Measurements from ENCODE around the gene TENM3. TPM values are rescaled to one million over a fixed set of nuclear protein-coding genes. Genes with fewer than 3 reads are reported as not detected.

Gene TENM3
- total RNA-seq, 2 experiments from 2014 or later: not detected

GRCh38 chr4:182716192-182716591 is 473.0 kb downstream of the TENM3 start:
- Mint-ChIP-seq H3K36me3 (no peaks in the 10 kb centered on the region), H3K9me3 (ENCODE audit: low read depth) (no peaks in the 10 kb centered on the region), H3K27ac (no peak overlapping the region), H3K4me1 (no peaks in the 10 kb centered on the region), H3K4me3 (no peak overlapping the region), H3K27me3 (no peaks in the 10 kb centered on the region)
- no peak for DNase-seq
- no peak for ATAC-seq
- CTCF ChIA-PET: no interaction called here

GRCh38 chr4:182717788-182718583 is 474.8 kb downstream of the TENM3 start:
- no peaks in the 10 kb centered on the region for H3K36me3 Mint-ChIP-seq
- ATAC-seq (no peak), DNase-seq (no peak)
- no peaks in the 10 kb centered on the region for H3K9me3 Mint-ChIP-seq (ENCODE audit: low read depth)
- H3K27ac Mint-ChIP-seq: no peak overlapping the region
- CTCF ChIA-PET: no interaction called here
- no peaks in the 10 kb centered on the region for H3K27me3 Mint-ChIP-seq
- no peaks in the 10 kb centered on the region for H3K4me1 Mint-ChIP-seq
- H3K4me3 Mint-ChIP-seq: no peak overlapping the region

GRCh38 chr4:182724414-182724813 is 481.2 kb downstream of the TENM3 start:
- Mint-ChIP-seq H3K27me3 (peaks cover 2% of the 10 kb centered on the region), H3K27ac (no peak overlapping the region), H3K36me3 (no peaks in the 10 kb centered on the region), H3K4me3 (no peak overlapping the region), H3K4me1 (no peaks in the 10 kb centered on the region), H3K9me3 (ENCODE audit: low read depth) (no peaks in the 10 kb centered on the region)
- DNase-seq (no peak), ATAC-seq (no peak)
- CTCF ChIA-PET: no interaction called here

- H3K4me3 Mint-ChIP-seq: no peak overlapping the region
- DNase-seq (no peak), ATAC-seq (no peak)
- CTCF ChIA-PET: no interaction called here
- no peak overlapping the region for H3K27ac Mint-ChIP-seq
- no peaks in the 10 kb centered on the region for H3K4me1 Mint-ChIP-seq
- no peaks in the 10 kb centered on the region for H3K27me3 Mint-ChIP-seq
- H3K9me3 Mint-ChIP-seq (ENCODE audit: low read depth): no peaks in the 10 kb centered on the region
- H3K36me3 Mint-ChIP-seq: no peaks in the 10 kb centered on the region
Observed at GRCh38 chr4:182729516-182729915, 486.3 kb downstream of the TENM3 start.

- Mint-ChIP-seq H3K27ac (no peak overlapping the region), H3K9me3 (ENCODE audit: low read depth) (no peaks in the 10 kb centered on the region), H3K36me3 (no peaks in the 10 kb centered on the region), H3K4me1 (no peaks in the 10 kb centered on the region), H3K27me3 (no peaks in the 10 kb centered on the region), H3K4me3 (no peak overlapping the region)
- DNase-seq: no peak
- CTCF ChIA-PET: no interaction called here
- no peak for ATAC-seq
Observed at GRCh38 chr4:182730791-182731190, 487.6 kb downstream of the TENM3 start.

- DNase-seq: no peak
- ATAC-seq: no peak
- Mint-ChIP-seq H3K9me3 (ENCODE audit: low read depth) (no peaks in the 10 kb centered on the region), H3K4me3 (no peak overlapping the region), H3K27ac (no peak overlapping the region), H3K36me3 (no peaks in the 10 kb centered on the region), H3K4me1 (no peaks in the 10 kb centered on the region), H3K27me3 (no peaks in the 10 kb centered on the region)
- CTCF ChIA-PET: no interaction called here
Observed at GRCh38 chr4:182736207-182736606, 493.0 kb downstream of the TENM3 start.

- CTCF ChIA-PET: no interaction called here
- ATAC-seq: no peak
- Mint-ChIP-seq H3K9me3 (ENCODE audit: low read depth) (no peaks in the 10 kb centered on the region), H3K36me3 (no peaks in the 10 kb centered on the region), H3K4me1 (no peaks in the 10 kb centered on the region), H3K27me3 (no peaks in the 10 kb centered on the region), H3K4me3 (no peak overlapping the region), H3K27ac (no peak overlapping the region)
- no peak for DNase-seq
Observed at GRCh38 chr4:182738283-182739047, 495.3 kb downstream of the TENM3 start.

GRCh38 chr4:182740256-182740655 is 497.1 kb downstream of the TENM3 start:
- no peak overlapping the region for H3K4me3 Mint-ChIP-seq
- no peaks in the 10 kb centered on the region for H3K36me3 Mint-ChIP-seq
- H3K27me3 Mint-ChIP-seq: no peaks in the 10 kb centered on the region
- no peak overlapping the region for H3K27ac Mint-ChIP-seq
- no peaks in the 10 kb centered on the region for H3K4me1 Mint-ChIP-seq
- CTCF ChIA-PET: no interaction called here
- DNase-seq (no peak), ATAC-seq (no peak)
- no peaks in the 10 kb centered on the region for H3K9me3 Mint-ChIP-seq (ENCODE audit: low read depth)

- no peaks in the 10 kb centered on the region for H3K27me3 Mint-ChIP-seq
- ATAC-seq (no peak), DNase-seq (no peak)
- no peaks in the 10 kb centered on the region for H3K4me1 Mint-ChIP-seq
- no peaks in the 10 kb centered on the region for H3K36me3 Mint-ChIP-seq
- no peak overlapping the region for H3K27ac Mint-ChIP-seq
- CTCF ChIA-PET: no interaction called here
- no peak overlapping the region for H3K4me3 Mint-ChIP-seq
- no peaks in the 10 kb centered on the region for H3K9me3 Mint-ChIP-seq (ENCODE audit: low read depth)
Observed at GRCh38 chr4:182741054-182741453, 497.9 kb downstream of the TENM3 start.

- H3K36me3 Mint-ChIP-seq: no peaks in the 10 kb centered on the region
- CTCF ChIA-PET: no interaction called here
- H3K4me1 Mint-ChIP-seq: no peaks in the 10 kb centered on the region
- no peak overlapping the region for H3K27ac Mint-ChIP-seq
- H3K4me3 Mint-ChIP-seq: no peak overlapping the region
- ATAC-seq: no peak
- no peaks in the 10 kb centered on the region for H3K9me3 Mint-ChIP-seq (ENCODE audit: low read depth)
- H3K27me3 Mint-ChIP-seq: peaks cover 2% of the 10 kb centered on the region
- DNase-seq: no peak
Observed at GRCh38 chr4:182741914-182742313, 498.7 kb downstream of the TENM3 start.

- Mint-ChIP-seq H3K36me3 (no peaks in the 10 kb centered on the region), H3K4me3 (no peak overlapping the region), H3K27me3 (peaks cover 6% of the 10 kb centered on the region), H3K9me3 (ENCODE audit: low read depth) (no peaks in the 10 kb centered on the region), H3K4me1 (peaks cover 3% of the 10 kb centered on the region), H3K27ac (no peak overlapping the region)
- DNase-seq (no peak), ATAC-seq (no peak)
- CTCF ChIA-PET: no interaction called here
Observed at GRCh38 chr4:182743815-182744214, 500.6 kb downstream of the TENM3 start.

GRCh38 chr4:182745237-182745636 is 502.0 kb downstream of the TENM3 start:
- DNase-seq (no peak), ATAC-seq (no peak)
- Mint-ChIP-seq H3K4me3 (no peak overlapping the region), H3K27me3 (peaks cover 6% of the 10 kb centered on the region), H3K9me3 (ENCODE audit: low read depth) (no peaks in the 10 kb centered on the region), H3K4me1 (peaks cover 6% of the 10 kb centered on the region), H3K27ac (no peak overlapping the region), H3K36me3 (no peaks in the 10 kb centered on the region)
- CTCF ChIA-PET: no interaction called here

- DNase-seq (no peak), ATAC-seq (no peak)
- peaks cover 6% of the 10 kb centered on the region for H3K4me1 Mint-ChIP-seq
- H3K27ac Mint-ChIP-seq: no peak overlapping the region
- no peak overlapping the region for H3K4me3 Mint-ChIP-seq
- CTCF ChIA-PET: no interaction called here
- no peaks in the 10 kb centered on the region for H3K36me3 Mint-ChIP-seq
- peaks cover 6% of the 10 kb centered on the region for H3K27me3 Mint-ChIP-seq
- no peaks in the 10 kb centered on the region for H3K9me3 Mint-ChIP-seq (ENCODE audit: low read depth)
Observed at GRCh38 chr4:182746876-182747275, 503.7 kb downstream of the TENM3 start.

GRCh38 chr4:182748283-182748682 is 505.1 kb downstream of the TENM3 start:
- no peaks in the 10 kb centered on the region for H3K36me3 Mint-ChIP-seq
- H3K27me3 Mint-ChIP-seq: peaks cover 6% of the 10 kb centered on the region

More at GRCh38 chr4:182748283-182748682, 505.1 kb downstream of the TENM3 start:
- no peak overlapping the region for H3K4me3 Mint-ChIP-seq
- H3K4me1 Mint-ChIP-seq: peaks cover 6% of the 10 kb centered on the region
- H3K9me3 Mint-ChIP-seq (ENCODE audit: low read depth): no peaks in the 10 kb centered on the region
- H3K27ac Mint-ChIP-seq: no peak overlapping the region
- CTCF ChIA-PET: no interaction called here
- DNase-seq (no peak), ATAC-seq (no peak)

All from activated CD8-positive, alpha-beta memory T cell treated with anti-CD3 and anti-CD28 coated beads, Interleukin-2, amount 10 ng/mL, durations not matched to agents 7 days and 5 days (primary cell).